Liver (tissue), 3 donors: ENCODE results near the gene RCN2.

Source experiments
- CTCF ChIP-seq: fragments of 150-350 bp; IDR thresholded peaks from 2 replicates; pipeline ENCODE4 v1.5.1; 2017; ENCODE audit warnings: improper control_type of control experiment, low read depth, low read length; ENCODE audit not compliant: missing input control
- MAX ChIP-seq: IDR thresholded peaks from 2 replicates; pipeline ENCODE4 v1.6.1; 2016; ENCODE audit warnings: antibody characterized with exemption
- REST ChIP-seq: IDR thresholded peaks from 2 replicates; pipeline ENCODE4 v1.6.1; 2016; ENCODE audit warnings: antibody characterized with exemption, mild to moderate bottlenecking
- SP1 ChIP-seq: IDR thresholded peaks from 2 replicates; pipeline ENCODE4 v1.6.1; 2018; ENCODE audit warnings: antibody characterized with exemption, mild to moderate bottlenecking
- TAF1 ChIP-seq: conservative IDR thresholded peaks from 2 replicates; pipeline ENCODE4 v1.6.1; 2016; ENCODE audit warnings: antibody characterized with exemption, mild to moderate bottlenecking
- ZBTB33 ChIP-seq: IDR thresholded peaks from 2 replicates; pipeline ENCODE4 v1.6.1; 2016; ENCODE audit warnings: antibody characterized with exemption
- donor health status: healthy.
- donor health status: healthy.

GRCh38 chr15:76945494-76946093 lies 14.0 kb downstream of the RCN2 start:
- no peak for TF ChIP-seq TAF1
- TF ChIP-seq CTCF, result no peak
- no peak for TF ChIP-seq ZBTB33
- no peak for TF ChIP-seq REST
- no peak for TF ChIP-seq SP1
- TF ChIP-seq MAX, result no peak
